HCT116 (cell line): ENCODE measurements around the gene PTDSS2.

ENCODE experiments used
- CTCF ChIP-seq, 3 experiments: fragments of 200-600 bp in 1 of 3; sonication (generic) in 1 of 3; IDR thresholded peaks in 2 of 3; conservative IDR thresholded peaks in 1 of 3; 2 replicates each; pipeline ENCODE4 v1.5.1; 2012 to 2017; ENCODE audit warnings: low read depth in 2 of 3, low read length in 2 of 3, antibody characterized with exemption in 1 of 3, borderline replicate concordance in 1 of 3, control low read depth in 1 of 3, mild to moderate bottlenecking in 1 of 3, mixed read lengths in 1 of 3, mixed run types in 1 of 3, moderate library complexity in 1 of 3; ENCODE audit not compliant: insufficient read depth in 1 of 3
- EZH2 ChIP-seq: fragments of 200-600 bp; sonication (generic); IDR thresholded peaks from 2 replicates; pipeline ENCODE4 v1.6.1; 2017; ENCODE audit warnings: antibody characterized with exemption, mixed run types
- POLR2AphosphoS5 ChIP-seq: IDR thresholded peaks from 2 replicates; pipeline ENCODE4 v1.6.1; 2011; ENCODE audit warnings: mild to moderate bottlenecking, low read depth, low read length, moderate library complexity

DNA sequence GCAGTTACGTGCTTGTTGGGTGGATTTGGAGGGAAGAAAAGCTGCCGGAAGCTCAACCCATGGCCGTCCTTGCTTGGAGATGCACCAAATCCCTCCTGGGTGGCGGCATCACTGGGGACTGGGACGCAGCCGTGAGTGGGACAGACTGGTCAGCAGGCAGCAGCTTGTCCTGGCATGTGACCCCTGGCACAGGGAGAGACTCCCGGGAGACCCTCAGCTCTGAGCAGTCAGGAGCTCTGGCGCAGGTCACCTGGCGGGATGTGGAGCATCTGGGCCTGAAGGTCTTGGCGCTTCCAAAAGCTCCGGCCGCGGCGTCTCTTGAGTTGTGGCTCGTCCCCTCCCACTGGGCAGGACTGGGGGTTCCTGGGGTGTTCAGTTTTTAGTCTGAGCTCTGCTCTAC, 26.3 kb downstream of the PTDSS2 start:
- TF ChIP-seq EZH2: no peak
- TF ChIP-seq POLR2AphosphoS5: no peak
- no peak for TF ChIP-seq CTCF (IDR thresholded peaks at IDR 0.05 in 2 of 3, conservative IDR thresholded peaks at IDR 0.05 in 1 of 3; ENCODE audit: borderline replicate concordance in 1 of 3, insufficient read depth in 1 of 3, low read depth in 2 of 3, low read length in 2 of 3)
